Amniotic stem cell (primary cell): ENCODE results near the gene KIAA1328.

Experiments used
- DNase-seq: peaks from one replicate; lab custom pipeline; 2025; lab: John Stamatoyannopoulos, UW

The KIAA1328 gene

GRCh38 chr18:36953047-36953446 lies 124.1 kb downstream of the KIAA1328 start:
- DNase-seq, result no peak

DNA sequence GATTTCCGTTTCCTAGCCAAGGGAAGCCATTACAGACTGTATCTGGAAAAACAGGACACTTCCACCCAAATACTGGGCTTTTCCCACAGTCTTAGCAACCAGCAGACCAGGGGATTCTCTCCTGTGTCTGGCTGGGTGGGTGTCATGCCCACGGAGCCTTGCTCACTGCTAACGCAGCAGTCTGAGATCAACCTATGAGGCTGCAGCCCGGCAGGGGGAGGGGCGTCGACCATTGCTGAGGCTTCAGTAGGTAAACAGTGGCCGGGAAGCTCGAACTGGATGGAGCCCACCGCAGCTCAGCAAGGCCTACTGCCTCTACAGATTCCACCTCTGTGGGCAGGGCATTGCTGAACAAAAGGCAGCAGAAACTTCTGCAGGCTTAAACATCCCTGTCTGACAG lies 131.1 kb downstream of the KIAA1328 start:
- DNase-seq, result no peak

GRCh38 chr18:36963464-36963863 lies 134.5 kb downstream of the KIAA1328 start:
- DNase-seq, result no peak

DNA sequence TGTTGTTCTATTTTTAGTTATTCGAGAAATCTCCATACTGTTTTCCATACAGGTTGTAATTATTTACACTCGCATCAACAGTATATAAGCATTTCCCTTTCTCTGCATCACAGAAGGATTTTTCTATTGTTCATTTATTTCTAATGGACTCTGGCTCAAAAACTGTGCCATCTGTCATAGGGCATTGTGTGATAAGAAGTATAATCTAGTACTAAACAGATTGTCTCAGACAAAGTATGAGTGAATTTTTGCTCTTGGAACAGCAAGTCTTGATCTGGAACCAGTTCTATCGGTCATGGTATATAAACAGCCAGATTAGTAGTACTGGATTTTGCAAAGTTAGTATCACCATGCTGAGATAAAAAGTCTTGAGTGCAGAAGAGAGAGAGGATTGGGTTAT lies 145.8 kb downstream of the KIAA1328 start:
- DNase-seq, result no peak

GRCh38 chr18:36977121-36977520 lies 148.2 kb downstream of the KIAA1328 start:
- no peak for DNase-seq

GRCh38 chr18:36993068-36993467 lies 164.1 kb downstream of the KIAA1328 start:
- no peak for DNase-seq

- no peak for DNase-seq
Measured at GRCh38 chr18:37006742-37007141, 177.8 kb downstream of the KIAA1328 start.

- DNase-seq, result no peak
Measured at GRCh38 chr18:37012452-37012851, 183.5 kb downstream of the KIAA1328 start.

DNA sequence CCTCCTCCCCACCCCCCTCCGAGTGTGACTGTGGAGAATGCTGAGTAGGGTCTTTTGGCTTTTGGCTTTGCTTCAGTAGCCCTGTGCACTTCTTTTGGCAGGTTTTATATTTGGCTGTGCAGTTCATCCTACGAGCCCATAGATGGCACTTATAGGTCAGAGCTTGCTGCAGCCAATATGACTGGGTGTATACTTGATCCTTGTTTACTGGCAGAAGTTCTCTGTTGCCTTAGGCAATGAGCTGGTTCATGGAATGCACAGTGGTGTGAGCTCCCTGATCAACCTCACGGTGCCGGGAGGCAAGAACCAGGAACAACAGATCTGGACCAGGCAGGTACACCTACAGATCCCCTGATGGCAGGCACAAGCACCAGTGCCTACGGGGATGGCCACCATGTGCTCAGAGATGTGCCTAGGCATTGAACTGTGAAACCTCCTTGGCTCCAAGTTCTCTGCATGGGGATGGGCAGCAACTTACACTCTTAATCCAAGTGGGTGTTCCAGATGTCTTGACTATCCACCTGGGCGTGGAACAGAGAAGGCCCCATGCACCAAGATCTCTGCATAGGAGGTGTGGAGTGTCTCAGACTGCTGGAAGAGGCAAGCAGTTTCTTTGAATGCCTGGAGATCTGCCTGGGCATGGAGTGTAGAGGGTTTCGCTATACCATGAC lies 190.4 kb downstream of the KIAA1328 start:
- DNase-seq, result no peak

GRCh38 chr18:37033419-37033818 lies 204.5 kb downstream of the KIAA1328 start:
- no peak for DNase-seq

- DNase-seq, result no peak
Measured at GRCh38 chr18:37042381-37042780, 213.5 kb downstream of the KIAA1328 start.

GRCh38 chr18:37055137-37055802 lies 226.3 kb downstream of the KIAA1328 start:
- no peak for DNase-seq

GRCh38 chr18:37064187-37064586 lies 235.3 kb downstream of the KIAA1328 start:
- no peak for DNase-seq

DNA sequence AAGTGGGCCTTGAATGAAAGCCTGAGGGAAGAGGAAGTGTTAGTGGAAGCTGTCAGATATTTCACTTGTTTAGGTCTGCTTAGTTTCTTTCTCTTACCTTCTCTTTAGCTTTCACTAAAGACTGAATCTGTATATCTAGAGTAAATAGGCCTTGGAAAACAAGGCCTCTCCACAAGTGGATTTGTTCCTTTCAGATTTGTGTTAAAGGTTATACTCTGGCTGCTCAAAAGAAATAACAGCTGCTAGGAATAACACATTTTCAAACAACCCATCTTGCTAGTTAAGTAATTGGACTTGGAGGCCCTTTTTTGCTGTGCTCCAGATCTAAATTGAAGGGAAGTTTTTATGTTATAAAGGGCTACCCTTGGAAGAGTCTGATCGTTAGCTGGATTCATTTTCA lies 236.3 kb downstream of the KIAA1328 start:
- no peak for DNase-seq

DNA sequence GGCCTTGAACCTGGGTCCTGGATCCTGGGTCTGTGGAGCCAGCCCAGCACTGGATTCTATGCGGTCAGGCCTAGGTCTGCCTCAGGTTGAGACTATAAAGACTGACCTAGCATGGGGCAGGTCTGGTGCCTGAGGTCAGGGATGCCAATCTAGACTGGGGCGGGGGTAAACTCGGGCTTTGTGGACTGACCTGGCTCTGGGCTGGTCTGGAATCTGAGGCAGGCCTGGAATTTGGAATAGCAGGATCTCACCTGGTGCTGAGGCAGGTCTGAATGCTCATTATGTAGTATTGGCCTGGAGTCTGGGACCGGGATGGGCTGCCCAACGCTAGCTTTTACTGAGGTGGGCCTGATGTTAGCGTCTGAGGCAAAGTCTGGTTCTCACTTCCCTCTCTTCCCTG lies 256.0 kb downstream of the KIAA1328 start:
- DNase-seq, result no peak

GRCh38 chr18:37085362-37085761 lies 256.4 kb downstream of the KIAA1328 start:
- DNase-seq, result no peak

- DNase-seq, result no peak
Measured at GRCh38 chr18:37107748-37108522, 279.0 kb downstream of the KIAA1328 start.

DNA sequence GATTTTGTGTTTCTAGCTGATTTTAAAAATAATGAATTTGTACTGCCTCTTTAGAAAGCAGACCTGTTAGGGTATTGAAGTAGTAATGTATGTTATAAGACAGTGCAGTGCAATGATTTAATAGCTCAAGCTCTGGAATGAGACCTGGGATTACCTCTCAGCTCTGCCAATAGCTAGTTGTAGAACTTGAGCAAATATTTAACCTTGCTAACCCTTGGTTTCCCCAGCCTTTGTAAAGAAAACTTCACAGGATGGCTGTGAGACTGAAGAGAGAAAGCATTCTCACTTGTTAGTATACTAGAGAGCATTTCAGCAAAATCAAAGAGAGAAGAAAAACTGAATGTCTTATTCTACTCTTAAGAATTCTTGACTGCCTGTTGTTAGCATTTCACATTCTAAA lies 293.9 kb downstream of the KIAA1328 start:
- DNase-seq, result no peak

DNA sequence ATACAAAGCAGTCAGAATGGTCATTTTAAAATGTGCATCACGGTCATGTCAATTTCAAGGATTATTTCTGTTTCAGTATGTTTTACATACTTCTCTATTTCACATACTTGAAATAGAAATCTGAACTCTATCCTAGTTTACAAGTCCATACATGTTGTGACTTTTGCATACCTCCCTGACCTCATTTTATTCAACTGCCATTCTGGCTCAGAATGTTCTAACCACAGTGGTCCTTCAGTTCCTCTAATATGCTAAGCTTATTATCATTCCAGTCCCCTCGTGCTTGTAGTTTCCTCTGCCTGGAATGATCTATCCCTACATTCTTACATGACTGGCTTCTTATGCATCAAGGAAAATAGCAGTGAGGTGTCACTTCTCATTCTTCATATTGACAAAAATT lies 295.6 kb downstream of the KIAA1328 start:
- DNase-seq, result no peak

DNA sequence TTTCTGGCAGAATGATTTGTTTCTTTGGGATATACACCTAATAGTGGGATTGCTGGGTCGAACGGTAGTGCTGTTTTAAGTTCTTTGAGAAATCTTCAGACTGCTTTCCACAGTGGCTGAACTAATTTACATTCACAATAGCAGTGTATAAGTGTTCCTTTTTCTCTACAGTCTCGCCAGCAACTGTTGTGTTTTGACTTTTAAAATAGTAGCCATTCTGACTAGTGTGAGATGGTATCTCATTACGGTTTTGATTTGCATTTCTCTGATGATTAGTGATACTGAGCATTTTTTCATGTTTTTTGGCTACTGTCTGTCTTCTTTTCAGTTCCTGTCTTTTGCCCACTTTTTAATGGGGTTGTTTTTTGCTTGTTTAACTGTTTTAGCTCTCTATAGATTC lies 306.2 kb downstream of the KIAA1328 start:
- no peak for DNase-seq

DNA sequence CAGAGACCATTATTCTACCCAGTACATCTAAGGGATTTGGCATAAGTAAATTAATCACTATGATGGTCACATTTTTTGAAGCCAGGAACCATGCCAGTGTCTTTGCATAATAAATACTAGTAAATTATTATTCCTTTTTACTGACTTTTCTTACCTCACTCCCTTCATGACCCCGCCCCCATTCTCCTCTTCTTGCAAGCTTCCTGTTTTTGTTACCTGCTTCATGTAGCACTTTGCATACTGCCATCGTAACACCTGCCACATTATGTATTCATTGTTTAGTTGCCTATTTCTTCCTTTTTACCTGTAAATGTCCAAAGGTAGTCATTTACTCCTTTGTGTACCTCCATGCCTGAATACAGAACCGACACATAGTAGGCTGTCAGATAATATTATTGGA lies 309.5 kb downstream of the KIAA1328 start:
- no peak for DNase-seq

DNA sequence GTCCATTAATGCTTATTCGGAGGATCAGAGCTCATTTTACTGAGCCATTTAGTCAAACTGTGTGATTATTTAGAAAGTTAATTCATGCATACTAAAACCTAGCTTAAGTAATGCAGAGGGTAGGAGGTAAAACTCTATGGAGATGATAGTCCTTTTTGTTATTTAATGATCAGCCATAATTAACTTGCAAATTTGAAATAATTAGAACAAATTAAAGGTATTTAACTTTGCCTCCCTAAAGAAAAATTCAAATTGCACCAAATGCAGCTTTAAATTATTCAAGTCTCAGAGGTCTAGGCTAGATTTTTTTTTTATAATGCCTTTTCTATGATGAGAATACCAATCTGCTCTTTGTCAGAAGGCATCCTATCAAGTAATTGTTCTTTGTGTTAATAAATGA lies 310.9 kb downstream of the KIAA1328 start:
- no peak for DNase-seq

DNA sequence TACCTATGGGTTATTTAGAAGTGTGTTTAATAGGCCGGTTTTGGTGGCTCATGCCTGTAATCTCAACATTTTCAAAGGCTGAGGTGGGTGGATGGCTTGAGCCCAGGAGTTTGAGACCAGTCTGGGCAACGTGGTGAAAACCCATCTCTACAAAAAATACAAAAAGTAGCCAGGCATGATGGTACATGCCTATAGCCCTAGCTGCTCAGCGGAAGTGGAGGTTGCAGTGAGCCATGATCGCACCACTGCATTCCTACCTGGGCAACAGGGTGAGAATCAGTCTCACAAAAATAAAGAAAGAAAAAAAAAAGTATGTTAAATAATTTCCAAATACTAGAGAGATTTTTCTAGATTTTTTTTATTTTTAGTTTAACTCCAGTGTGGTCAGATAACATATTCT lies 316.0 kb downstream of the KIAA1328 start:
- DNase-seq, result no peak
